NB4 (cell line): ENCODE results near the gene METTL5.

Source experiments
- CTCF ChIP-seq: IDR thresholded peaks from one replicate; pipeline ENCODE4 v1.5.1; 2012; ENCODE audit warnings: low read depth, low read length
- POLR2A ChIP-seq: IDR thresholded peaks from 2 replicates; pipeline ENCODE4 v1.6.1; 2011; ENCODE audit warnings: mild to moderate bottlenecking; ENCODE audit not compliant: insufficient read length; ENCODE audit errors: extremely low read depth

- TF ChIP-seq CTCF: no peak
- TF ChIP-seq POLR2A: no peak
Observed at GRCh38 chr2:169834401-169834800, 9.7 kb upstream of the METTL5 start.
